Endothelial cell of umbilical vein (primary cell): ENCODE measurements around the gene RNF111. TPM values are rescaled to one million over a fixed set of nuclear protein-coding genes. Genes with fewer than 3 reads are reported as not detected.

Experiments used
- BruUV-seq: library from RNA; stranded (reverse); fragments of 400-500 nt; replicated peaks from 2 replicates; lab custom pipeline; 2021; lab: Mats Ljungman, UMichigan
- CTCF ChIA-PET: fragments of 300-600, 350-600 bp; sonication (Branson Sonifier 250); formaldehyde crosslinking; loops from one replicate; lab custom pipeline; 2021; ENCODE audit warnings: antibody characterized with exemption, inconsistent platforms; lab: Charles Lee
- POLR2A ChIA-PET: fragments of 300-600, 350-600 bp; sonication (Branson Sonifier 250); formaldehyde crosslinking; loops from one replicate; lab custom pipeline; 2021; ENCODE audit warnings: antibody characterized with exemption, inconsistent platforms; lab: Charles Lee
- DNase-seq: peaks from one replicate; pipeline ENCODE4 v3.0.0-alpha.2; 2011; ENCODE audit warnings: low read depth, low spot score
- FAIRE-seq: peaks from 2 replicates; lab custom pipeline; 2011; peaks lifted over from hg19 to GRCh38; lab: Jason Lieb, UNC
- H2AFZ ChIP-seq: 2 replicates; pipeline ENCODE4 v1.6.0; 2012; ENCODE audit warnings: low read depth, low read length, control low read depth, inconsistent platforms
- H3K27ac ChIP-seq: 2 replicates; pipeline ENCODE4 v1.5.1; 2011; ENCODE audit warnings: low read depth, mild to moderate bottlenecking, control low read depth, low read length, moderate library complexity; ENCODE audit not compliant: insufficient read depth
- H3K27me3 ChIP-seq, 2 experiments: 2 replicates each; pipeline versions ENCODE4 v1.6.0 to v1.6.1; 2011; ENCODE audit warnings: low read length in 2 of 2, mixed read lengths in 1 of 2; ENCODE audit not compliant: control insufficient read depth in 2 of 2, insufficient read depth in 2 of 2
- H3K36me3 ChIP-seq, 2 experiments: 2 replicates in 1 of 2; 3 replicates in 1 of 2; pipeline ENCODE4 v1.5.1; 2011; ENCODE audit warnings: low read length in 2 of 2, mild to moderate bottlenecking in 1 of 2, moderate library complexity in 1 of 2; ENCODE audit not compliant: control insufficient read depth in 2 of 2, insufficient read depth in 2 of 2; ENCODE audit errors: extremely low read depth in 1 of 2
- H3K4me1 ChIP-seq: 3 replicates; pipeline ENCODE4 v1.5.1; 2011; ENCODE audit warnings: mild to moderate bottlenecking, low read length; ENCODE audit not compliant: control insufficient read depth, insufficient read depth; ENCODE audit errors: extremely low read depth
- H3K4me2 ChIP-seq: 2 replicates; pipeline ENCODE4 v1.6.1; 2011; ENCODE audit warnings: low read length, control low read depth, mixed read lengths; ENCODE audit not compliant: insufficient read depth
- H3K4me3 ChIP-seq, 3 experiments: fragments of 200-600 bp in 1 of 3; sonication (generic), shearing (Covaris generic) in 1 of 3; replicated peaks in 1 of 3; 2 replicates each; pipeline ENCODE4 v1.5.1; 2011 to 2016; ENCODE audit warnings: control low read depth in 3 of 3, low read length in 3 of 3, mild to moderate bottlenecking in 2 of 3, inconsistent platforms in 1 of 3, low read depth in 1 of 3, moderate library complexity in 1 of 3; ENCODE audit not compliant: insufficient read depth in 1 of 3
- H3K79me2 ChIP-seq: 2 replicates; pipeline ENCODE4 v1.6.0; 2012; ENCODE audit warnings: low read length, inconsistent platforms; ENCODE audit not compliant: control insufficient read depth, insufficient read depth
- H3K9ac ChIP-seq: replicated peaks from 2 replicates; pipeline ENCODE3; 2011; ENCODE audit warnings: low read length, control low read depth; ENCODE audit not compliant: insufficient read depth; ENCODE audit errors: extremely low read depth
- H3K9me1 ChIP-seq: replicated peaks from 3 replicates; pipeline ENCODE4 v1.6.0; 2011; ENCODE audit warnings: mild to moderate bottlenecking, low read length; ENCODE audit not compliant: control insufficient read depth, insufficient read depth; ENCODE audit errors: extremely low read depth
- H3K9me3 ChIP-seq: replicated peaks from 2 replicates; pipeline ENCODE4 v1.5.1; 2012; ENCODE audit warnings: low read length, inconsistent platforms; ENCODE audit not compliant: control insufficient read depth, insufficient read depth
- H4K20me1 ChIP-seq: replicated peaks from 2 replicates; pipeline ENCODE3; 2011; ENCODE audit warnings: mild to moderate bottlenecking, low read length; ENCODE audit not compliant: control insufficient read depth, insufficient read depth; ENCODE audit errors: extremely low read depth
- CTCF ChIP-seq, 2 donors: IDR thresholded peaks; 1 replicate in 1 of 2; 2 replicates in 1 of 2; pipeline ENCODE4 v1.5.1; 2011; ENCODE audit warnings: low read length in 2 of 2, mild to moderate bottlenecking in 2 of 2, moderate library complexity in 2 of 2, control low read depth in 1 of 2, inconsistent platforms in 1 of 2, low read depth in 1 of 2; ENCODE audit not compliant: insufficient read depth in 1 of 2; ENCODE audit errors: extremely low read depth in 1 of 2
- EZH2 ChIP-seq: IDR thresholded peaks from 2 replicates; pipeline ENCODE4 v1.6.1; 2012; ENCODE audit warnings: borderline replicate concordance, low read depth, mild to moderate bottlenecking, moderate library complexity, low read length, inconsistent platforms; ENCODE audit not compliant: severe bottlenecking
- FOS ChIP-seq: IDR thresholded peaks from 2 replicates; pipeline ENCODE4 v1.6.1; 2011; ENCODE audit warnings: mild to moderate bottlenecking, low read length, moderate library complexity, borderline replicate concordance; ENCODE audit not compliant: insufficient read depth
- GATA2 ChIP-seq: IDR thresholded peaks from 2 replicates; pipeline ENCODE4 v1.7.0; 2011; ENCODE audit warnings: low read depth, mild to moderate bottlenecking, moderate library complexity, mixed read lengths, low read length; ENCODE audit not compliant: insufficient read length, insufficient read depth
- JUN ChIP-seq: IDR thresholded peaks from 2 replicates; pipeline ENCODE4 v1.6.1; 2011; ENCODE audit warnings: borderline replicate concordance, low read depth; ENCODE audit not compliant: insufficient read length, insufficient read depth
- MAX ChIP-seq: IDR thresholded peaks from 2 replicates; pipeline ENCODE4 v1.6.1; 2011; ENCODE audit not compliant: insufficient read depth, insufficient read length
- MYC ChIP-seq: IDR thresholded peaks from one replicate; pipeline ENCODE4 v1.6.1; 2011; ENCODE audit warnings: mild to moderate bottlenecking, low read depth, low read length
- POLR2A ChIP-seq: IDR thresholded peaks from 2 replicates; pipeline ENCODE4 v1.6.1; 2012; ENCODE audit warnings: low read depth, mild to moderate bottlenecking, control low read depth, low read length
- POLR2AphosphoS5 ChIP-seq: IDR thresholded peaks from 2 replicates; pipeline ENCODE4 v1.6.1; 2012; ENCODE audit warnings: low read depth, mild to moderate bottlenecking, control low read depth, low read length, moderate library complexity; ENCODE audit not compliant: insufficient read depth
- dilution Hi-C: fragments of 300-500 bp; cut with MboI; formaldehyde crosslinking; loops from one replicate; pipeline ENCODE4 v1.15.0; 2019; ENCODE audit warnings: low sequenced_read_pairs; ENCODE audit not compliant: extremely low pct_ligation_motif_present
- intact Hi-C: fragments of 100-400 bp; cut with micrococcal nuclease; formaldehyde crosslinking; loops from one replicate; pipeline ENCODE4 v1.10.0; 2022
- polyA plus RNA-seq, 4 experiments: library from polyadenylated mRNA; depleted of rRNA in 3 of 4; stranded (reverse) in 3 of 4; unstranded in 1 of 4; fragments of >200 nt; gene quantifications; 2 replicates each; pipeline versions ENCODE4 v1.2.1 to v1.2.3, GENCODE V29; 2011 to 2012; ENCODE audit warnings: missing spikeins in 1 of 4
- total RNA-seq: library from RNA; stranded (reverse); gene quantifications from 2 replicates; pipeline ENCODE4 v1.2.3, GENCODE V29; 2021

Gene RNF111
- total and polyA plus RNA-seq, 2 donors (not counting 3 experiments of a cell fraction or from before 2014, with no cell fraction given): 22.3 to 42.6 TPM

GRCh38 chr15:59063042-59063441, 75.6 kb downstream of the RNF111 start:
- no peaks in the 10 kb centered on the region for H3K9me1 ChIP-seq
- CTCF ChIA-PET: interaction anchor here (1.2 kb wide), 1 partner anchor 83 kb away, joined by 3 read pairs; no protein-coding TSS in a partner anchor
- H3K9me3 ChIP-seq: no peaks in the 10 kb centered on the region
- DNase-seq (no peak), FAIRE-seq (no peak)
- H4K20me1 ChIP-seq: no peaks in the 10 kb centered on the region
- TF ChIP-seq FOS (no peak), POLR2AphosphoS5 (no peak), EZH2 (no peak), MYC (no peak), POLR2A (no peak), JUN (no peak), CTCF (IDR thresholded peaks at IDR 0.05; ENCODE audit: extremely low read depth in 1 of 2, insufficient read depth in 1 of 2, low read depth in 1 of 2, low read length in 2 of 2) (no peak), GATA2 (no peak), MAX (no peak)
- no peaks in the 10 kb centered on the region for H3K27me3 ChIP-seq
- no TSS peak for BruUV-seq
- H2AFZ ChIP-seq: no peak overlapping the region
- POLR2A ChIA-PET: no interaction called here
- peaks cover 23 to 26% of the 10 kb centered on the region in 2 experiments for H3K36me3 ChIP-seq
- dilution Hi-C loops: no loop called here
- H3K9ac ChIP-seq: no peak overlapping the region
- no peak overlapping the region for H3K4me3 ChIP-seq
- intact Hi-C loops: no loop called here
- H3K4me1 ChIP-seq: no peaks in the 10 kb centered on the region
- H3K27ac ChIP-seq: no peak overlapping the region
- H3K79me2 ChIP-seq: no peaks in the 10 kb centered on the region
- no peak overlapping the region for H3K4me2 ChIP-seq
